ENCODE measurements around the gene FUT3.
"Not testable (repeated sequence)": the region's sequence is repeated elsewhere in the genome, so short reads cannot be mapped to it uniquely, and the experiment has no call there.

The FUT3 gene

GRCh38 chr19:5893296-5893903 lies 42.2 kb upstream of the FUT3 start:
- H3K4me3 ChIP-seq (ENCODE audit: low read length in 2 of 2): no peak overlapping the region
- H3K9me3 ChIP-seq (ENCODE audit: control insufficient read depth in 2 of 2, low read length in 2 of 2): no peaks in the 10 kb centered on the region
- no peaks in the 10 kb centered on the region for H3K4me1 ChIP-seq (ENCODE audit: control insufficient read depth in 2 of 2, insufficient read depth in 2 of 2, low read length in 2 of 2)
- H3K9ac ChIP-seq (ENCODE audit: low read depth in 1 of 2, low read length in 2 of 2): no peak overlapping the region
- H3K36me3 ChIP-seq (ENCODE audit: control insufficient read depth in 2 of 2, insufficient read depth in 2 of 2, low read length in 2 of 2): peaks cover 9 to 15% of the 10 kb centered on the region in 2 donors
- no peak overlapping the region for H3K27ac ChIP-seq (ENCODE audit: low read depth in 2 of 2, low read length in 2 of 2)
- peaks cover 10% of the 10 kb centered on the region in 2 donors for H3K27me3 ChIP-seq (ENCODE audit: control insufficient read depth in 2 of 2, insufficient read depth in 2 of 2, low read length in 2 of 2)

- Histone ChIP-seq H3K4me3 (ENCODE audit: low read length in 2 of 2) (no peak overlapping the region), H3K27me3 (ENCODE audit: control insufficient read depth in 2 of 2, insufficient read depth in 2 of 2, low read length in 2 of 2) (peaks cover 10% of the 10 kb centered on the region in 2 donors), H3K9me3 (ENCODE audit: control insufficient read depth in 2 of 2, low read length in 2 of 2) (no peaks in the 10 kb centered on the region), H3K9ac (ENCODE audit: low read depth in 1 of 2, low read length in 2 of 2) (no peak overlapping the region), H3K36me3 (ENCODE audit: control insufficient read depth in 2 of 2, insufficient read depth in 2 of 2, low read length in 2 of 2) (peaks cover 9 to 15% of the 10 kb centered on the region in 2 donors), H3K4me1 (ENCODE audit: control insufficient read depth in 2 of 2, insufficient read depth in 2 of 2, low read length in 2 of 2) (no peaks in the 10 kb centered on the region), H3K27ac (ENCODE audit: low read depth in 2 of 2, low read length in 2 of 2) (no peak overlapping the region)
Measured at GRCh38 chr19:5892772-5893275, 41.6 kb upstream of the FUT3 start.

GRCh38 chr19:5891938-5892771 lies 40.9 kb upstream of the FUT3 start:
- Histone ChIP-seq H3K36me3 (ENCODE audit: control insufficient read depth in 2 of 2, insufficient read depth in 2 of 2, low read length in 2 of 2) (peaks cover 9 to 15% of the 10 kb centered on the region in 2 donors), H3K27ac (ENCODE audit: low read depth in 2 of 2, low read length in 2 of 2) (no peak overlapping the region), H3K27me3 (ENCODE audit: control insufficient read depth in 2 of 2, insufficient read depth in 2 of 2, low read length in 2 of 2) (peaks cover 10% of the 10 kb centered on the region in 2 donors), H3K9ac (ENCODE audit: low read depth in 1 of 2, low read length in 2 of 2) (peak overlapping the region in 1 of 2 donors; percentile 3), H3K9me3 (ENCODE audit: control insufficient read depth in 2 of 2, low read length in 2 of 2) (no peaks in the 10 kb centered on the region), H3K4me3 (ENCODE audit: low read length in 2 of 2) (no peak overlapping the region), H3K4me1 (ENCODE audit: control insufficient read depth in 2 of 2, insufficient read depth in 2 of 2, low read length in 2 of 2) (no peaks in the 10 kb centered on the region)

GRCh38 chr19:5891572-5891937 lies 40.3 kb upstream of the FUT3 start:
- no peak overlapping the region for H3K9ac ChIP-seq (ENCODE audit: low read depth in 1 of 2, low read length in 2 of 2)

GRCh38 chr19:5890099-5890498 lies 38.9 kb upstream of the FUT3 start:
- H3K27ac ChIP-seq (ENCODE audit: low read depth in 2 of 2, low read length in 2 of 2): no peak overlapping the region
- no peak overlapping the region for H3K9ac ChIP-seq (ENCODE audit: low read depth in 1 of 2, low read length in 2 of 2)
- no peak overlapping the region for H3K4me3 ChIP-seq (ENCODE audit: low read length in 2 of 2)
- peaks cover 10% of the 10 kb centered on the region in 2 donors for H3K27me3 ChIP-seq (ENCODE audit: control insufficient read depth in 2 of 2, insufficient read depth in 2 of 2, low read length in 2 of 2)
- peaks cover 0 to under 1% of the 10 kb centered on the region in 2 donors for H3K36me3 ChIP-seq (ENCODE audit: control insufficient read depth in 2 of 2, insufficient read depth in 2 of 2, low read length in 2 of 2)
- H3K4me1 ChIP-seq (ENCODE audit: control insufficient read depth in 2 of 2, insufficient read depth in 2 of 2, low read length in 2 of 2): no peaks in the 10 kb centered on the region
- no peaks in the 10 kb centered on the region for H3K9me3 ChIP-seq (ENCODE audit: control insufficient read depth in 2 of 2, low read length in 2 of 2)

More at GRCh38 chr19:5891572-5891937, 40.3 kb upstream of the FUT3 start:
- Histone ChIP-seq H3K4me3 (ENCODE audit: low read length in 2 of 2) (no peak overlapping the region), H3K27ac (ENCODE audit: low read depth in 2 of 2, low read length in 2 of 2) (no peak overlapping the region), H3K4me1 (ENCODE audit: control insufficient read depth in 2 of 2, insufficient read depth in 2 of 2, low read length in 2 of 2) (no peaks in the 10 kb centered on the region), H3K36me3 (ENCODE audit: control insufficient read depth in 2 of 2, insufficient read depth in 2 of 2, low read length in 2 of 2) (peaks cover 6 to 13% of the 10 kb centered on the region in 2 donors), H3K27me3 (ENCODE audit: control insufficient read depth in 2 of 2, insufficient read depth in 2 of 2, low read length in 2 of 2) (peaks cover 10% of the 10 kb centered on the region in 2 donors), H3K9me3 (ENCODE audit: control insufficient read depth in 2 of 2, low read length in 2 of 2) (no peaks in the 10 kb centered on the region)

GRCh38 chr19:5889288-5889971 lies 38.2 kb upstream of the FUT3 start:
- no peak overlapping the region for H3K27ac ChIP-seq (ENCODE audit: low read depth in 2 of 2, low read length in 2 of 2)
- H3K27me3 ChIP-seq (ENCODE audit: control insufficient read depth in 2 of 2, insufficient read depth in 2 of 2, low read length in 2 of 2): peaks cover 10% of the 10 kb centered on the region in 2 donors
- no peak overlapping the region for H3K9ac ChIP-seq (ENCODE audit: low read depth in 1 of 2, low read length in 2 of 2)
- no peaks in the 10 kb centered on the region for H3K36me3 ChIP-seq (ENCODE audit: control insufficient read depth in 2 of 2, insufficient read depth in 2 of 2, low read length in 2 of 2)
- no peaks in the 10 kb centered on the region for H3K4me1 ChIP-seq (ENCODE audit: control insufficient read depth in 2 of 2, insufficient read depth in 2 of 2, low read length in 2 of 2)
- no peaks in the 10 kb centered on the region for H3K9me3 ChIP-seq (ENCODE audit: control insufficient read depth in 2 of 2, low read length in 2 of 2)
- no peak overlapping the region for H3K4me3 ChIP-seq (ENCODE audit: low read length in 2 of 2)

- H3K9ac ChIP-seq (ENCODE audit: low read depth in 1 of 2, low read length in 2 of 2); H3K27me3 ChIP-seq (ENCODE audit: control insufficient read depth in 2 of 2, insufficient read depth in 2 of 2, low read length in 2 of 2); H3K4me1 ChIP-seq (ENCODE audit: control insufficient read depth in 2 of 2, insufficient read depth in 2 of 2, low read length in 2 of 2); H3K36me3 ChIP-seq (ENCODE audit: control insufficient read depth in 2 of 2, insufficient read depth in 2 of 2, low read length in 2 of 2); H3K9me3 ChIP-seq (ENCODE audit: control insufficient read depth in 2 of 2, low read length in 2 of 2); H3K27ac ChIP-seq (ENCODE audit: low read depth in 2 of 2, low read length in 2 of 2); H3K4me3 ChIP-seq (ENCODE audit: low read length in 2 of 2): not testable (repeated sequence)
Measured at GRCh38 chr19:5884065-5884811, 33.0 kb upstream of the FUT3 start.

- not testable (repeated sequence) for H3K27ac ChIP-seq (ENCODE audit: low read depth in 2 of 2, low read length in 2 of 2); H3K4me3 ChIP-seq (ENCODE audit: low read length in 2 of 2); H3K4me1 ChIP-seq (ENCODE audit: control insufficient read depth in 2 of 2, insufficient read depth in 2 of 2, low read length in 2 of 2); H3K9me3 ChIP-seq (ENCODE audit: control insufficient read depth in 2 of 2, low read length in 2 of 2); H3K9ac ChIP-seq (ENCODE audit: low read depth in 1 of 2, low read length in 2 of 2); H3K36me3 ChIP-seq (ENCODE audit: control insufficient read depth in 2 of 2, insufficient read depth in 2 of 2, low read length in 2 of 2)
- H3K27me3 ChIP-seq (ENCODE audit: control insufficient read depth in 2 of 2, insufficient read depth in 2 of 2, low read length in 2 of 2): peaks cover 7 to 11% of the 10 kb centered on the region in 2 donors
Measured at GRCh38 chr19:5883157-5883873, 32.1 kb upstream of the FUT3 start.

- Histone ChIP-seq H3K9ac (ENCODE audit: low read depth in 1 of 2, low read length in 2 of 2) (no peak overlapping the region), H3K4me1 (ENCODE audit: control insufficient read depth in 2 of 2, insufficient read depth in 2 of 2, low read length in 2 of 2) (peaks cover 0 to 5% of the 10 kb centered on the region in 2 donors), H3K27me3 (ENCODE audit: control insufficient read depth in 2 of 2, insufficient read depth in 2 of 2, low read length in 2 of 2) (peaks cover 9 to 11% of the 10 kb centered on the region in 2 donors), H3K27ac (ENCODE audit: low read depth in 2 of 2, low read length in 2 of 2) (no peak overlapping the region), H3K4me3 (ENCODE audit: low read length in 2 of 2) (no peak overlapping the region), H3K9me3 (ENCODE audit: control insufficient read depth in 2 of 2, low read length in 2 of 2) (no peaks in the 10 kb centered on the region), H3K36me3 (ENCODE audit: control insufficient read depth in 2 of 2, insufficient read depth in 2 of 2, low read length in 2 of 2) (no peaks in the 10 kb centered on the region)
Measured at GRCh38 chr19:5882421-5882968, 31.2 kb upstream of the FUT3 start.

Measured in mucosa of rectum (tissue), 2 donors.